GM13977 (cell line): ENCODE measurements around the gene CRIP1.

Source experiments
- DNase-seq: peaks from one replicate; pipeline ENCODE4 v3.0.0; 2012; ENCODE audit warnings: low spot score
- in situ Hi-C: fragments of 300-500 bp; cut with MboI; formaldehyde crosslinking; loops from one replicate; pipeline ENCODE4 v1.12.0; 2022; ENCODE audit warnings: low sequenced_read_pairs, low pct_unique_long_range_greater_than_20kb, mixed read lengths, inconsistent platforms; ENCODE audit not compliant: unreplicated experiment
- TF ChIP-seq, protein P1 (sequence below): IDR thresholded peaks from 2 replicates; pipeline ENCODE4 v1.5.1; 2012; ENCODE audit warnings: mild to moderate bottlenecking, control low read depth; ENCODE audit not compliant: insufficient read depth; ENCODE audit errors: extremely low read depth, missing control alignments

CRIP1 gene

DNA sequence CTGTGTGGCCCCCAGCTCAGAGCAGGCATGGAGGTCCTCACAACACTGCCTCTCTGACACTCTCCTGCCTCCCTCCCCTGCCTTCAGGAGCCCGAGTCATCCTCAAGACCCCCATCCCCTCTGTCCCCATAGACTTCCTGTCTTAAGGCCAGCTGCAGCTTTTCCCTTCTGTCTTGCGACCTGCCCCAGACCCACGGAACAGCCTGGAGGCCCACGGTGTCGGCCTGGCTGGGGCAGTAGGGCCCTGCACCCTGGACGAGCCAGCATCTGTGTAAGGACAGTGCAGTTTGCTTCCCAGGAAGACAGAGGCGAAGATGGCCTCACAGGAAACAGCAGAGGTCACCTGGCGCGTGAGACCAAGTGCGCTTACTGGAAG is 14.0 kb downstream of the CRIP1 start:
- TF ChIP-seq, protein P1, sequence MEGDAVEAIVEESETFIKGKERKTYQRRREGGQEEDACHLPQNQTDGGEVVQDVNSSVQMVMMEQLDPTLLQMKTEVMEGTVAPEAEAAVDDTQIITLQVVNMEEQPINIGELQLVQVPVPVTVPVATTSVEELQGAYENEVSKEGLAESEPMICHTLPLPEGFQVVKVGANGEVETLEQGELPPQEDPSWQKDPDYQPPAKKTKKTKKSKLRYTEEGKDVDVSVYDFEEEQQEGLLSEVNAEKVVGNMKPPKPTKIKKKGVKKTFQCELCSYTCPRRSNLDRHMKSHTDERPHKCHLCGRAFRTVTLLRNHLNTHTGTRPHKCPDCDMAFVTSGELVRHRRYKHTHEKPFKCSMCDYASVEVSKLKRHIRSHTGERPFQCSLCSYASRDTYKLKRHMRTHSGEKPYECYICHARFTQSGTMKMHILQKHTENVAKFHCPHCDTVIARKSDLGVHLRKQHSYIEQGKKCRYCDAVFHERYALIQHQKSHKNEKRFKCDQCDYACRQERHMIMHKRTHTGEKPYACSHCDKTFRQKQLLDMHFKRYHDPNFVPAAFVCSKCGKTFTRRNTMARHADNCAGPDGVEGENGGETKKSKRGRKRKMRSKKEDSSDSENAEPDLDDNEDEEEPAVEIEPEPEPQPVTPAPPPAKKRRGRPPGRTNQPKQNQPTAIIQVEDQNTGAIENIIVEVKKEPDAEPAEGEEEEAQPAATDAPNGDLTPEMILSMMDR, result no peak
- in situ Hi-C loops, result loop anchor here (25.0 kb wide), 1 partner anchor 388 kb away; no protein-coding TSS in a partner anchor
- DNase-seq, result no peak

DNA sequence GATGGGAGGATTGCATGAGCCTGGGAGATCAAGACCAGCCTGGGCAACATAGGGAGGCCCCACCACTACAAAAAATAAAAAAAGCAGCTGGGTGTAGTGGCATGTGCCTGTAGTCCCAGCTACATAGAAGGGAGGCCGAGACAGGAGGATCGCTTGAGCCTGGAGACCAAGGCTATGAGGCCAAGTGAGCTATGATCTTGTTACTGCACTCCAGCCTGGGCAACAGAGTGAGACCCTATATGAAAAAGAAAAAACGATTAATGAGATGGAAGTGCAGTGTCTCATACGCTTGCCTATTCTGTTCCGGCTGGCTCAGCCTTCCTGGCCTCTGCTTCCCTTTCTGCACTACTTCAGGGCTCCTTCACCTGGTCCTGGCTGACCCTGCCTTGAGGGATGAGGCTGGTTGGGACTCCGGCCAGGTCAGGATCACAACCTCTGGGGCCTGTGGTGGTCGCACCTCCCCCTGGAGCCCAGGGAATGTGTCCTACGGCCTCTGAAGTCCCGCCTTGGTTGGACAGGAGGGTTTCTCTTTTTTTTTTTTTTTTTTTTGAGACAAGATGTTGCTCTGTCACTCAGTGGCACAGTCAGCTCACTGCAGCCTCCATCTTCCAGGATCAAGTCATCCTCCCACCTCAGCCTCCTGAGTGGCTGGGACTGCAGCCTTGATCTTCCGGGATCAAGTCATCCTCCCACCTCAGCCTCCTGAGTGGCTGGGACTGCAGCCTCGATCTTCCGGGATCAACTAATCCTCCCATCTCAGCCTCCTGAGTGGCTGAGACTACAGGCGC is 15.0 kb downstream of the CRIP1 start:
- TF ChIP-seq, protein P1, result no peak
- in situ Hi-C loops, result loop anchor here (25.0 kb wide), 1 partner anchor 389 kb away; no protein-coding TSS in a partner anchor

DNA sequence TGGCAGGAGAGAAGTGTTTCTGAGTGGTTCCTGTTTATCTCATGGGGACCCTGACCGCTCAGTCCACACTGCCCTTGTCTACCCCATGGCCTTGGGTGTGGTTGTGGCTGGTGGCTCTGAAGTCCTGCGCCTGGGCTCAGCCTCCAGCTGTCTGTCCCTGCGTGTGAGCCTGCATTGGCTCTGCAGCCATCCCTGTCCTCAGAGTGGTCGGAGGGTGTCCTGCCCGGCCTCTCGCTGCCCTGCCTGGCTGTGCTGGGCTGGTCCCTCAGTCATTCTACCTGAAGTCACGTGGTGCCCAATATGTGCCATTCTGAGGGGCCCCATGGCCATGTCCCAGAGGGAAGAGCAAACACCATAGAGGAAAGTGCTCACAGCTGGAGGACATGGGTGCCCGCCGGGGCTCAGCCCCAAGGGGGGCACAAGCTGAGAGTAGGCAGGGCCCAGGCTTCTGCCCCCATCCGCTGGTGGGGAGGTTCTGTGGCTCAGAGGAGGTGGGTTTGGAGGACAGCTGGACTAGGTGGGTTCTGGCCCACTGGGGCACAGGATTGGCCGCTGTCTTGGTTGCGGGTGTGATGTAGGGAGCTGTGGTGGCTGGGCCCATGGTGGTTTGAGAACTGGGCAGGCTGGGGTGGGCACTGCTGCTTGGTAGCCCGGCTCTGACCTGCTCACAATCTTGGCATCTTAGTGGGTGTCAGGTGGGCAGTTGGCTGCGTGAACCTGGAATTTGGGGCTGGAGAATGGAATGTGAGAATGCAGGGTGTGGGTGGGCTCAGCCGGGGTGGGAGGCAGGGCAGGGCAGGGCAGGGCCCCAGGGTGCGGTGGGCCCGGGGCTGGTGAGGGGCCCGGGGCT is 16.0 kb downstream of the CRIP1 start:
- no peak for DNase-seq
- in situ Hi-C loops, result loop anchor here (25.0 kb wide), 1 partner anchor 390 kb away; no protein-coding TSS in a partner anchor
- TF ChIP-seq, protein P1, result no peak

More for the DNA sequence above, 15.0 kb downstream of the CRIP1 start:
- DNase-seq, result no peak

DNA sequence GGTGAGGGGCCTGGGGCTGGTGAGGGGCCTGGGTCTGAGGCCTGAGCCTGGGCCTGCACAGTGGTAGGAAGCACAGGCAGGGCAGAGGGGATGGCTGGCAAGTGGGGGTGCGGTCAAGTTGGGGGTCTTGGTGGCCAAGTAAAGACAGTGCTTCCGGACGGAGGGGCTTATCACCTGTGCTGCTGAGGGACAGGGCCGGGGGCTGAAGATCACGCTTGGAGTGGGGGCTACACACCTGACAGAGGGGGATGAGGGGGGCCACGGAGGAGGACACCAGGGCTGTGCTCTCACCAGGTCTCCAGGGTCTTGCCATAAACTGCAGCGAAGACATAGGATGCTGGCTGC is 16.6 kb downstream of the CRIP1 start:
- DNase-seq, result no peak
- in situ Hi-C loops, result loop anchor here (25.0 kb wide), 1 partner anchor 391 kb away; no protein-coding TSS in a partner anchor
- TF ChIP-seq, protein P1, result no peak

DNA sequence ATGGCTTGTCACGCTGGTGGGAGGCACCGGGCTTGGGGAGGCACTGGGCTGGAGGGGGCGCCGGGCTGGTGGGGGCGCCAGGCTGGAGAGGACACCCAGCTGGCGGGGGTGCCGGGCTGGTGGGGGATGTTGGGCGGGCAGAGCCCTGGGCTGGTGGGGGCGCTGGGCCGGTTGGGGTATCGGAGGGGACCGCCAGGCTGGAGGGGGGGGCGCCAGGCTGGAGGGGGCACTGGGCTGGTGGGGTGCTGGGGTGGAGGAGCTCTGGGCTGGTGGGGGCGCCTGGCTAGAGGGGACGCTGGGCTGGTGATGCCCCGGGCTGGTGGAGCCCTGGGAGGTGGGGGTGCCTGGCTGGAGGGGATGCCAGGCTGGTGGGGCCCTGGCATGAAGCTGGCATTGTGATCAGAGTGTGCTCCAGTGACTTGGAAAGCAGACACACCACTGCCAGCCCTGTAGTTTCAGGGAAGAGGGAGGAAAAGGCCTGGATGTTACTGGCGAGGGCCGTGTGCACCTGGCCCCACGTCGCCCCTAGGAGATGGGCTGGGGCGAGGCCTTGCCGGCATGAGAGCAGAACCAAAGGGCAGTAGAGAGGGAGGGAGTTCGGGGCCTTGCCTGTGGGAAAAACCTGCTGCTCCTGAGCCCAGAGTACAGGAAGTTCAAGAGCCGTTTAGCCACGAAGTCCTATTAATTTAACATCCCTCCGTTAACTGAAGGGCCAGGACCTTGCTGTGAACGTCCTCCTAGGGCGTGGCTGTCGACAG is 17.4 kb downstream of the CRIP1 start:
- TF ChIP-seq, protein P1, result no peak
- no peak for DNase-seq
- in situ Hi-C loops, result loop anchor here (25.0 kb wide), 1 partner anchor 392 kb away; no protein-coding TSS in a partner anchor

DNA sequence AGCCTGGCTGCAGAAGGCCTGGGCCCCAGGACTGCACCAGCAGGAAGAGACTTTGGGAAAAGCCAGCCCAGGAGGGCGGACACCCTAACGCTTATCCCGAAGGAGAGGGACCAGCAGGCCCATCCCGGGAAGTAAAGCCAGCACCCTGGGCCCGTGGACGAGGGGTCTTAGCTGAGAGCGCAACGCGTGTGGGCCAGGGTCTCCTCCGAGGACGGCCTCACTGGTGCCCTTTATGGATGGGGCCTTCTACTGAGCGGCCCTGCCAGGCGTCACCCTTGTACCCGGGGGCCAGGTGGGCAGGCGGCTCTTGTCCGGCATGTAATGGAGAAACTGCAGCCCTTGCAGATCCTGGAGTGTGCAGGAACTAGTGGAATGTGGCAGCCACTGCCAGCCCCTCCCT is 18.4 kb downstream of the CRIP1 start:
- TF ChIP-seq, protein P1, result no peak
- no peak for DNase-seq
- in situ Hi-C loops, result loop anchor here (25.0 kb wide), 1 partner anchor 393 kb away; no protein-coding TSS in a partner anchor
